ENCODE data around the gene FATE1.

Gene FATE1

GRCh38 chrX:151704041-151704663, 11.7 kb upstream of the FATE1 start:
- no peak for DNase-seq (ENCODE audit: low read depth)

- no peak for DNase-seq (ENCODE audit: low read depth)
Observed at GRCh38 chrX:151708821-151709220, 7.0 kb upstream of the FATE1 start.

GRCh38 chrX:151710457-151710856, 5.4 kb upstream of the FATE1 start:
- DNase-seq (ENCODE audit: low read depth) = no peak

- DNase-seq (ENCODE audit: low read depth) = no peak
Observed at GRCh38 chrX:151711154-151711553, 4.7 kb upstream of the FATE1 start.

GRCh38 chrX:151711787-151712186, 4.0 kb upstream of the FATE1 start:
- DNase-seq (ENCODE audit: low read depth) = no peak

- no peak for DNase-seq (ENCODE audit: low read depth)
Observed at GRCh38 chrX:151712253-151712652, 3.6 kb upstream of the FATE1 start.

- DNase-seq (ENCODE audit: low read depth) = no peak
Observed at GRCh38 chrX:151713849-151714248, 2.0 kb upstream of the FATE1 start.

GRCh38 chrX:151714362-151714761, 1.5 kb upstream of the FATE1 start:
- no peak for DNase-seq (ENCODE audit: low read depth)

- DNase-seq (ENCODE audit: low read depth) = no peak
Observed at GRCh38 chrX:151722241-151722846, 6.5 kb downstream of the FATE1 start.

GRCh38 chrX:151723156-151723760, 7.4 kb downstream of the FATE1 start:
- DNase-seq (ENCODE audit: low read depth) = no peak

- no peak for DNase-seq (ENCODE audit: low read depth)
Observed at GRCh38 chrX:151724563-151725337, 8.9 kb downstream of the FATE1 start.

- no peak for DNase-seq (ENCODE audit: low read depth)
Observed at GRCh38 chrX:151725338-151725614, 9.4 kb downstream of the FATE1 start.

GRCh38 chrX:151726751-151727150, 10.9 kb downstream of the FATE1 start:
- no peak for DNase-seq (ENCODE audit: low read depth)

GRCh38 chrX:151727346-151727745, 11.5 kb downstream of the FATE1 start:
- DNase-seq (ENCODE audit: low read depth) = no peak

GRCh38 chrX:151729056-151729725, 13.4 kb downstream of the FATE1 start:
- no peak for DNase-seq (ENCODE audit: low read depth)

- DNase-seq (ENCODE audit: low read depth) = no peak
Observed at GRCh38 chrX:151734446-151734845, 18.6 kb downstream of the FATE1 start, which contains the start of gene CNGA2. Gene CNGA2 (plus strand): TSS chrX:151734746. CDS start chrX:151738484, 3,738 bp downstream.

- DNase-seq (ENCODE audit: low read depth) = no peak
Observed at GRCh38 chrX:151735219-151735618, 19.4 kb downstream of the FATE1 start.

- no peak for DNase-seq (ENCODE audit: low read depth)
Observed at GRCh38 chrX:151736685-151737084, 20.9 kb downstream of the FATE1 start.

GRCh38 chrX:151737494-151737893, 21.7 kb downstream of the FATE1 start:
- no peak for DNase-seq (ENCODE audit: low read depth)

- no peak for DNase-seq (ENCODE audit: low read depth)
Observed at GRCh38 chrX:151738751-151739150, 22.9 kb downstream of the FATE1 start.

- DNase-seq (ENCODE audit: low read depth) = no peak
Observed at GRCh38 chrX:151741606-151742005, 25.8 kb downstream of the FATE1 start.

- no peak for DNase-seq (ENCODE audit: low read depth)
Observed at GRCh38 chrX:151742311-151742710, 26.5 kb downstream of the FATE1 start.
